DOHH2 (cell line): ENCODE data around the gene NPTX2.

Source experiments
- H3F3A ChIP-seq: fragments of 200-600 bp; sonication (generic), shearing (Covaris generic); 2 replicates; pipeline ENCODE4 v1.6.0; 2016; ENCODE audit warnings: antibody characterized with exemption, mild to moderate bottlenecking; ENCODE audit not compliant: control insufficient read depth, insufficient read depth
- H3K27ac ChIP-seq: fragments of 200-600 bp; sonication (generic); 2 replicates; pipeline ENCODE4 v1.5.1; 2014; ENCODE audit warnings: low read depth, mild to moderate bottlenecking, low read length, moderate library complexity
- H3K27me3 ChIP-seq: fragments of 200-600 bp; sonication (generic); 2 replicates; pipeline ENCODE4 v1.6.1; 2014; ENCODE audit warnings: mild to moderate bottlenecking, low read length, mixed read lengths; ENCODE audit not compliant: control insufficient read depth
- H3K36me3 ChIP-seq: fragments of 200-600 bp; sonication (generic); 2 replicates; pipeline ENCODE4 v1.6.1; 2014; ENCODE audit warnings: mild to moderate bottlenecking, low read length, moderate library complexity, mixed read lengths; ENCODE audit not compliant: control insufficient read depth
- H3K4me1 ChIP-seq: fragments of 200-600 bp; sonication (generic); 2 replicates; pipeline ENCODE4 v1.6.1; 2014; ENCODE audit warnings: mild to moderate bottlenecking, low read length, mixed read lengths; ENCODE audit not compliant: control insufficient read depth
- H3K4me2 ChIP-seq: fragments of 200-600 bp; sonication (generic); 2 replicates; pipeline ENCODE4 v1.6.0; 2014; ENCODE audit warnings: mild to moderate bottlenecking, low read length, moderate library complexity
- H3K4me3 ChIP-seq: fragments of 200-600 bp; sonication (generic); 2 replicates; pipeline ENCODE4 v1.5.1; 2014; ENCODE audit warnings: mild to moderate bottlenecking, low read length, mixed read lengths
- H3K79me2 ChIP-seq: fragments of 200-600 bp; sonication (generic); 2 replicates; pipeline ENCODE4 v1.6.1; 2014; ENCODE audit warnings: mild to moderate bottlenecking, low read length, mixed read lengths; ENCODE audit not compliant: control insufficient read depth
- H3K9me2 ChIP-seq: fragments of 200-600 bp; sonication (generic); replicated peaks from 2 replicates; pipeline ENCODE4 v1.6.1; 2014; ENCODE audit warnings: mild to moderate bottlenecking, low read length, mixed read lengths; ENCODE audit not compliant: control insufficient read depth
- H3K9me3 ChIP-seq: fragments of 200-600 bp; sonication (generic); 2 replicates; pipeline ENCODE4 v1.6.1; 2014; ENCODE audit warnings: antibody characterized with exemption, low read length, mixed read lengths; ENCODE audit not compliant: control insufficient read depth, insufficient read depth
- H4K20me1 ChIP-seq: fragments of 200-600 bp; sonication (generic); 2 replicates; pipeline ENCODE4 v1.6.0; 2014; ENCODE audit warnings: low read depth, mild to moderate bottlenecking, antibody characterized with exemption, low read length, moderate library complexity; ENCODE audit not compliant: control insufficient read depth, insufficient read depth
- CTCF ChIP-seq: fragments of 200-600 bp; sonication (generic); IDR thresholded peaks from one replicate; pipeline ENCODE4 v1.5.1; 2014; ENCODE audit warnings: antibody characterized with exemption, mild to moderate bottlenecking, low read depth, low read length; ENCODE audit not compliant: poor library complexity, severe bottlenecking
- EZH2phosphoT487 ChIP-seq: fragments of 200-600 bp; sonication (generic); IDR thresholded peaks from 2 replicates; pipeline ENCODE4 v1.6.1; 2017; ENCODE audit warnings: borderline replicate concordance, mild to moderate bottlenecking, antibody characterized with exemption, low read length, moderate library complexity, mixed read lengths

Gene NPTX2

GRCh38 chr7:98671733-98672331 lies 54.7 kb downstream of the NPTX2 start:
- H3K79me2 ChIP-seq = no peaks in the 10 kb centered on the region
- no peaks in the 10 kb centered on the region for H3K36me3 ChIP-seq
- no peaks in the 10 kb centered on the region for H4K20me1 ChIP-seq

GRCh38 chr7:98674461-98674860 lies 57.4 kb downstream of the NPTX2 start:
- no peaks in the 10 kb centered on the region for H4K20me1 ChIP-seq
- TF ChIP-seq CTCF (no peak), EZH2phosphoT487 (no peak)
- H3K79me2 ChIP-seq = no peaks in the 10 kb centered on the region
- H3K27me3 ChIP-seq = no peaks in the 10 kb centered on the region
- peaks cover 15% of the 10 kb centered on the region; the same call in 1 of the 2 replicates for H3K9me3 ChIP-seq
- H3K36me3 ChIP-seq = no peaks in the 10 kb centered on the region
- H3K27ac ChIP-seq = no peak overlapping the region
- H3K4me3 ChIP-seq = no peak overlapping the region
- no peaks in the 10 kb centered on the region for H3K4me1 ChIP-seq
- H3K4me2 ChIP-seq = no peak overlapping the region
- no peaks in the 10 kb centered on the region for H3K9me2 ChIP-seq
- no peaks in the 10 kb centered on the region for H3F3A ChIP-seq

More at GRCh38 chr7:98671733-98672331, 54.7 kb downstream of the NPTX2 start:
- Histone ChIP-seq H3K9me3 (peaks cover 9% of the 10 kb centered on the region; the same call in 1 of the 2 replicates), H3K27me3 (no peaks in the 10 kb centered on the region), H3F3A (no peaks in the 10 kb centered on the region), H3K27ac (no peak overlapping the region), H3K9me2 (no peaks in the 10 kb centered on the region), H3K4me3 (no peak overlapping the region), H3K4me2 (no peak overlapping the region), H3K4me1 (no peaks in the 10 kb centered on the region)
- TF ChIP-seq CTCF (no peak), EZH2phosphoT487 (no peak)

- no peak for TF ChIP-seq EZH2phosphoT487
- no peak for TF ChIP-seq CTCF
- Histone ChIP-seq H3K9me2 (no peaks in the 10 kb centered on the region), H3K27ac (no peak overlapping the region), H3K79me2 (no peaks in the 10 kb centered on the region), H3K9me3 (peaks cover 15% of the 10 kb centered on the region; the same call in 1 of the 2 replicates), H3K27me3 (no peaks in the 10 kb centered on the region), H3K4me2 (no peak overlapping the region), H4K20me1 (no peaks in the 10 kb centered on the region), H3K36me3 (no peaks in the 10 kb centered on the region), H3F3A (no peaks in the 10 kb centered on the region), H3K4me1 (no peaks in the 10 kb centered on the region), H3K4me3 (no peak overlapping the region)
Measured at GRCh38 chr7:98674881-98675280, 57.8 kb downstream of the NPTX2 start.
